ENCODE measurements around the gene ADRA2A.

Gene ADRA2A

DNA sequence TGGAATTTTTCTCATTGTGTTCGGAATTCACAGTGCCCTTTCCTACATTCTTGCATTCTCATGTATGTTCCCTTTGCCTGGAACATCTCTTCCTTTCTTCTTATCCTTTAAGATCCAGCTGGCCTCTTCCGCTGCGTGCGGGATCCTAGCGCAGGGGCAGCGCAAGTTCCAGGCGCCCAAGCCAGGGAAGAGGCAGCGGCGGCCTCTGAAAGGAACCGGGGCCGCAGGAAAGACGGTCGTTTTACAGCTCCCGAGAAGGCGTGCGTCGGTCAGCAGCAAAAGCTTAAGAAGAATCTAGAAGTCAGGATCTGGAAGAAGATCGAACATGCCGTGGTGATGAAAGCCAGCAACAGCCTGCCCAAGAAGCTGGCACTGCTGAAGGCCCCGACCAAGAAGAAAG lies 28.0 kb downstream of the ADRA2A start:
- Histone ChIP-seq H3K27ac (no peak overlapping the region), H3K27me3 (no peaks in the 10 kb centered on the region), H3K9me3 (replicated peaks in 1 of 11) (no peaks in the 10 kb centered on the region), H3K4me1 (no peaks in the 10 kb centered on the region), H3K36me3 (no peaks in the 10 kb centered on the region), H3K4me2 (no peak overlapping the region), H4K20me1 (no peaks in the 10 kb centered on the region), H3K4me3 (no peak overlapping the region), H3K9ac (no peak overlapping the region)
- no peak for TF ChIP-seq Cebpa-rat (IDR thresholded peaks at IDR 0.05)

DNA sequence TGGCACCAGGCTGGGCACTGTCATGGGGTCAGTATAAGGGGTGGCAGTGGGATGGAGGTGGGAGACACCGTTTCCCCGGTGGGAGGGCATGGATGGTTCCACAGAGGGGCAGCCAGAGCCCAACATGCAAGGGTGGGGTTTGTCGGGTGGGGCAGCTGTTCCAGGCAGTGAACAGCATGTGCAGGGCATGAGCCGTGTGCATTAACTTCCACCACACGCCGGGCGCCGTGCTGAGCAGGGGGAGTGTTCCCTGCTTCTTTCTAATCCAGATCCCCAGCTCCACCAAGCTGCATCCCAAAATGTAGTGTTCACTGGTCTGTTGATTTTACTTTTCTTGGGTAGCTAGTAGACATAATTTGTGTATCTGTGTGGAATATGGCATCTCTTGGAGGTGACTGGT lies 29.3 kb downstream of the ADRA2A start:
- Histone ChIP-seq H3K36me3 (no peaks in the 10 kb centered on the region), H3K4me1 (no peaks in the 10 kb centered on the region), H3K27me3 (no peaks in the 10 kb centered on the region), H3K9ac (no peak overlapping the region), H3K27ac (no peak overlapping the region), H3K4me3 (no peak overlapping the region), H3K9me3 (replicated peaks in 1 of 11) (no peaks in the 10 kb centered on the region), H3K4me2 (no peak overlapping the region), H4K20me1 (no peaks in the 10 kb centered on the region)
- no peak for TF ChIP-seq Cebpa-rat (IDR thresholded peaks at IDR 0.05)

DNA sequence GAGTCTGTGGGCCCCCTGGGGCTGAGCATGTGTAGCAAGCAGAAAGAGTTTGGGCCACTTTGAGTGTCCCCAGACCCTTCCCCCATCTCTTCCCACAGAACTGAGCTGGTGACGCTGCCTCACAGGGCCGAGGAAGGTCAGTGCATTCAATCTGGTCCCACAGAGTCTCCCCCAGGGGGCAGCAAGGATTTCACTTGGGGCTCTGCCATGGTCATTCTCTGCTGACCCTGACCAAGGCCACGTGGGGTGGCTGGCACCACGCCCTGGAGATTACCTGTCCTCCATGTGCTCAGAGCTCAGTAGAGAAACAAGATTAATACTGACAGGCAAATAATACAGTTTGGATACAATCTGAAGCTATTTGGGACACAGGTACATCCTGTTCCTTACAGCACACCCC lies 30.2 kb downstream of the ADRA2A start:
- Histone ChIP-seq H3K27me3 (no peaks in the 10 kb centered on the region), H3K27ac (no peak overlapping the region), H4K20me1 (no peaks in the 10 kb centered on the region), H3K9me3 (replicated peaks in 1 of 11) (no peaks in the 10 kb centered on the region), H3K4me2 (no peak overlapping the region), H3K4me1 (no peaks in the 10 kb centered on the region), H3K36me3 (no peaks in the 10 kb centered on the region), H3K4me3 (no peak overlapping the region), H3K9ac (no peak overlapping the region)
- TF ChIP-seq Cebpa-rat (IDR thresholded peaks at IDR 0.05), result no peak

DNA sequence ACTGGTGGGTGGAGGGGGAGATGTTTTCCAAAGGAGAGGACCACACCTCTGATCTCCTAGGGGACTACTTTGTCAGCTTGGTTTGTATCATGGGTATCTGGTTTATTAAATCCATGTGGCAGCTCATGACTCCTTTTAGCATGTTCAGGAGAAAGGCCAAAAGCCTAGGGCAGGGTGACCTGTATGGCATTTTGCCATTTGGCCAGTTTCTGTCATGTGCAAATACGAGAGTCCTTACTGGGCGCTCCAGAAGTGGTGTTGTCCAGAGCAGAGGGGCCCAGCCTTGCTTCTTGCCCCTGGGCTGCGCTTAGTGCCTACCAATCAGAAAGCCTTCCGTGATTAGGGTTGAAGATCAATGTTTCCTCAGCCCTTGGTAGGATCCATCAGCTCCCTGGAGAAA lies 31.0 kb downstream of the ADRA2A start:
- TF ChIP-seq Cebpa-rat (IDR thresholded peaks at IDR 0.05), result no peak
- Histone ChIP-seq H3K36me3 (no peaks in the 10 kb centered on the region), H3K4me2 (no peak overlapping the region), H3K9ac (no peak overlapping the region), H3K27me3 (no peaks in the 10 kb centered on the region), H4K20me1 (no peaks in the 10 kb centered on the region), H3K27ac (no peak overlapping the region), H3K4me1 (no peaks in the 10 kb centered on the region), H3K9me3 (replicated peaks in 1 of 11) (no peaks in the 10 kb centered on the region), H3K4me3 (no peak overlapping the region)

DNA sequence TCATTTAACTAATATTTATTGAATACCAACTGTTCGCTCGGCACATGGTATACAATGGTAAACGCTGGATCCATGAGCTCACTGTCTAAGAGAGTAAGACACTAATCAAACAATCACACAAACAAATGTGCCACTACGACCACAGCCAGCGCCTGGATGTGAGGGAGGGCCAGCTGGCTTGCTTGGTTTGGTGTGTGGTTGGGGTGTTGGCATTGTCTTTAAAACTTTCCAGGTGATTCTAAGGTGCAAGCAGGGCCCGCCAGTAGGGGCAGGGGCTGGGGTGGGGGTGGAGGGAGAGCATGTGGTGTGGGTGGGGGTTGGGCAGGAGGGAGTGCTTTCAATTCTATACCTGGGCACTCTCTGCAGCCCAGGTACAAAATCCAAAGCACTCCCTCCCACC lies 31.6 kb downstream of the ADRA2A start:
- Histone ChIP-seq H3K27ac (no peak overlapping the region), H3K4me1 (no peaks in the 10 kb centered on the region), H3K27me3 (no peaks in the 10 kb centered on the region), H3K4me3 (no peak overlapping the region), H3K9me3 (replicated peaks in 1 of 11) (no peaks in the 10 kb centered on the region), H3K36me3 (no peaks in the 10 kb centered on the region), H3K9ac (no peak overlapping the region), H4K20me1 (no peaks in the 10 kb centered on the region), H3K4me2 (no peak overlapping the region)
- TF ChIP-seq Cebpa-rat (IDR thresholded peaks at IDR 0.05), result no peak

DNA sequence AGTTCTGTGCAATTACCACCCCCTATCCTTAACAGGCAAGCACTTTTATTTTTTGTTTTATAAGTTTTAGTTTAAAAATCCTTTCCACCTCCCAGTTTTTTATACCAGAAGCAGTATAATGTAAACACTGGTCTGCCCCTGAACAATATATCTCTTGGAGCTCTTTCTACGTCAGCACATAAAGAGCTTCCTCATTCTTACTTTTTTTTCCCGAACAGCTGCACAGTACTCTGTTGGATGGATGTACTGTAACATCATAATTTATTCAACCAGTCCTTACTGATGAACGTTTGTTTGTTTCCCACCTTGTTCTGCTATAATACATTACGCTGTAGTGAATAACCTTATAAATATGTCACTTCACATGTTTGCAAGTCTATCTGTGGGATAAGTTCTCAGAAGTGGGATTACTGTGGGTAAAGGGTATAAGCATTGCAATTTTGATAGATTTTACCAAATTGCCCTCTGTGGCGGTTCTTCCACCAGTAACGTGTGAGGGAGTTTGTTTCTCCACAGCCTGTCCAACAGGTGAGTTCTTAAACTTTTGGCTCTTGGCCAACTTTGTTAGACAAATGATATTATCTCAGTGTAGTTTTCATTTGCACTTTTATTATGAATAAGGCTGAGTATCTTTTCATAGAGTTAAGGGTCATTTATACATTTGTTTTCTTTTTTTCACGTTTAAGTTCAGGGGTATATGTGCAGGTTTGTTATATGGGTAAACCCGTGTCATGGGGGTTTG lies 32.8 kb downstream of the ADRA2A start:
- Histone ChIP-seq H3K36me3 (no peaks in the 10 kb centered on the region), H3K27ac (no peak overlapping the region), H3K27me3 (no peaks in the 10 kb centered on the region), H3K4me2 (no peak overlapping the region), H3K4me3 (no peak overlapping the region), H3K9ac (no peak overlapping the region), H3K4me1 (peaks cover 0 to 9% (median 2%) of the 10 kb centered on the region in 10 experiments; a peak in 9 of 20 replicates), H3K9me3 (replicated peaks in 1 of 11) (no peaks in the 10 kb centered on the region), H4K20me1 (no peaks in the 10 kb centered on the region)
- no peak for TF ChIP-seq Cebpa-rat (IDR thresholded peaks at IDR 0.05)

DNA sequence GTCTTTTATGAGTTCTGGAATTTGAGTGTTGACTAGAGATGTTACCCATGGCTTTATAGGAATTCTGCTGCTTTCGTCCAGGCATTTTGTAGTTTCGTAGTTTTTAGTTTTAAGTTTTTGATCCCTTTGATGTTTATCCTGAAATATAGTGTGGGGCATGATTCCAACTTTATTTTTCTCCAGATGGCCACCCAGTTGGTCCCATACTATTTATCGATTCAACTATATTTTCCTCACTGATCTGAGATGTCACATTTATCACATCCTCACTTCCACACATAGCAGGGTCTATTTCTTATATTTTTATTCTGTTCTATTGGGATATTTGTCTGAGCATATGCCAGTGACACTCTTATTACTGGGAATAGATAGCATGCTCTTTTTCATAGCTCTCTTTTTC lies 33.9 kb downstream of the ADRA2A start:
- no peak for TF ChIP-seq Cebpa-rat (IDR thresholded peaks at IDR 0.05)
- Histone ChIP-seq H3K4me1 (peaks cover 0 to 12% (median 2%) of the 10 kb centered on the region in 10 experiments; a peak in 9 of 20 replicates), H3K27ac (no peak overlapping the region), H4K20me1 (no peaks in the 10 kb centered on the region), H3K9ac (no peak overlapping the region), H3K4me3 (no peak overlapping the region), H3K4me2 (no peak overlapping the region), H3K36me3 (no peaks in the 10 kb centered on the region), H3K9me3 (replicated peaks in 1 of 11) (no peaks in the 10 kb centered on the region), H3K27me3 (no peaks in the 10 kb centered on the region)

DNA sequence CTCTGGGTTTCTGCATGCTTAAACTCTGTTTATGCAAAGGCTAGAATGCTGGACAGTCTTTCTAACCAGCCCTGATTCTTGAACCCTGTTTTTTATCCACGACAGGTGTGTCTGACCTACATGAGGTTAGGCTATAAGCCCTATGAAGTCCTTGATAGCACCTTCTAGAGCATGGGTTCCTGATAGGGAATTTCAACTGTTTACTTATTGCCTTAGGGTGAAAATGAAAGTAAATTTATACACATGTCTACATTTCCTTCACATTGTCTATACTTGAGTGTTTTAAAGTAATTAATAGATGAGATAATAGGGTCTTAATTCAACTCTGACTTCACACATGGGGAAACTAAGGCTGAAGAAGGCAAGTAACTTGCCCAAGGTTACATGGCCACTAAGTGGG lies 35.5 kb downstream of the ADRA2A start:
- Histone ChIP-seq H3K36me3 (no peaks in the 10 kb centered on the region), H3K27me3 (no peaks in the 10 kb centered on the region), H3K4me1 (peaks cover 0 to 12% (median 2%) of the 10 kb centered on the region in 10 experiments; a peak in 9 of 20 replicates), H3K9me3 (replicated peaks in 1 of 11) (no peaks in the 10 kb centered on the region), H3K4me3 (no peak overlapping the region), H3K9ac (no peak overlapping the region), H3K4me2 (no peak overlapping the region), H3K27ac (no peak overlapping the region), H4K20me1 (no peaks in the 10 kb centered on the region)
- TF ChIP-seq Cebpa-rat (IDR thresholded peaks at IDR 0.05), result no peak

DNA sequence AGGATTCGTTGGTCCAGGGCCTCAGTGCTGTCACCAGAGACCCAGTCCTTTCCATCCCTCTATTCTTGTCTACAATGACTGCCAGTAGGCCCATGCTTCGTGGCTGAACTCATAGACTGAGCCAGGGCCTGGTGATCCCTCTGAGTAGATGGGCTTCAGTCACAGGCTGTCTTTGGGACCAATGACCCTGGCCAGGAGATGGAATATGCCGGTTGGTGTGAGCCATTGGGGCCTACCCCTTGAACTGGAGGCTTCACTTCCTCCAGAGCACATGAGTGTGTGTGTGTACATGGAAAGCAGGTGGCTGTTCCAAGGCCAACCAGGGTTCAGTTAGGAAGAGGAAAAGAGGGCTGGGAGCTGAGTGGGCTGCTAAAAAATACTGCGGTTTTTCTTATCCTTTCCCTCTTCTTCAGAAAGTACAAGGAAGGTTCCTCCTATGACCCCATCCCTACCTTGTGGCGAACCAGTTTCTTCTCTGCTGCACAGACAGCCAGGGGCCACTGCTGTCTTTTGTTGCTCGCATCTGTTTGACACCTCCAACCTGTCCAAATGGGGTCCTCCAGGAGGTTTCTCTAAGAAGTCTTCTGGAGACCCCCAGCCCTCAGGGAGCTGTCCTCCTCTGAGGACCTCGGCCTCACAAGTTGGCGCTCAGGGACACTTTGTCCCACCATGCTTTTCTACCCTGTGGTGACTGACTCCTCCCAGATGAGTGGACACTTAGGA lies 36.6 kb downstream of the ADRA2A start:
- no peak for TF ChIP-seq Cebpa-rat (IDR thresholded peaks at IDR 0.05)
- no peak overlapping the region; a peak in 1 of 22 replicates for H3K4me2 ChIP-seq
- no peaks in the 10 kb centered on the region for H4K20me1 ChIP-seq
- H3K9me3 ChIP-seq (replicated peaks in 1 of 11), result no peaks in the 10 kb centered on the region
- H3K27ac ChIP-seq, result no peak overlapping the region
- no peaks in the 10 kb centered on the region for H3K36me3 ChIP-seq
- H3K4me1 ChIP-seq, result peaks cover 0 to 12% (median 2%) of the 10 kb centered on the region in 10 experiments; a peak in 9 of 20 replicates
- H3K27me3 ChIP-seq, result no peaks in the 10 kb centered on the region
- H3K9ac ChIP-seq, result no peak overlapping the region
- H3K4me3 ChIP-seq, result no peak overlapping the region

Measured in BLaER1 treated with 17β-estradiol and CSF1 and Interleukin-3, amounts not matched to agents 10 nM and 100 nM (cell line).